NOMO-1 treated with dmso at 0.1 percent for 144 hours (cell line): ENCODE results near the gene RBM28.

ENCODE experiments used
- DNase-seq: peaks from one replicate; lab custom pipeline; 2025; ENCODE audit not compliant: unreplicated experiment; lab: John Stamatoyannopoulos, UW

The RBM28 gene

DNA sequence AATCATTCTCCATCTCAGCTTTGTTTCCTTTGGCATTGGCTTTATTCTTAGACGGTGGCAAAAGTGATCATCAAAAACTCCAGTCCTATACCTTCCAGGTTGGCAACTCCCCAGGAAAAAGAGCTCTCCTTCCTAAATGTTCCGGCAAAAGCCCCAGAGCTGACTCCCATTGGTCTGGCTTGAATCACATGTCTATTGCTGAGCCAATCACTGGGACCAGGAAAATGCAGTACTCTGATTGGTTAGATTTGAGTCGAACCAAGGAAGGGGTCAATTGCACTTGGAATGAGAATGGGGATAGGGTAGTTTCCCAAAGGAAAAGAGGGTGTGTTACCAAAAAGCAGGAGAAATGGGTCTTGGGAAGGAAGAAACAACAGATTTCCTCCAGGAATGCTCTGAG, 80.3 kb downstream of the RBM28 start:
- DNase-seq = no peak

DNA sequence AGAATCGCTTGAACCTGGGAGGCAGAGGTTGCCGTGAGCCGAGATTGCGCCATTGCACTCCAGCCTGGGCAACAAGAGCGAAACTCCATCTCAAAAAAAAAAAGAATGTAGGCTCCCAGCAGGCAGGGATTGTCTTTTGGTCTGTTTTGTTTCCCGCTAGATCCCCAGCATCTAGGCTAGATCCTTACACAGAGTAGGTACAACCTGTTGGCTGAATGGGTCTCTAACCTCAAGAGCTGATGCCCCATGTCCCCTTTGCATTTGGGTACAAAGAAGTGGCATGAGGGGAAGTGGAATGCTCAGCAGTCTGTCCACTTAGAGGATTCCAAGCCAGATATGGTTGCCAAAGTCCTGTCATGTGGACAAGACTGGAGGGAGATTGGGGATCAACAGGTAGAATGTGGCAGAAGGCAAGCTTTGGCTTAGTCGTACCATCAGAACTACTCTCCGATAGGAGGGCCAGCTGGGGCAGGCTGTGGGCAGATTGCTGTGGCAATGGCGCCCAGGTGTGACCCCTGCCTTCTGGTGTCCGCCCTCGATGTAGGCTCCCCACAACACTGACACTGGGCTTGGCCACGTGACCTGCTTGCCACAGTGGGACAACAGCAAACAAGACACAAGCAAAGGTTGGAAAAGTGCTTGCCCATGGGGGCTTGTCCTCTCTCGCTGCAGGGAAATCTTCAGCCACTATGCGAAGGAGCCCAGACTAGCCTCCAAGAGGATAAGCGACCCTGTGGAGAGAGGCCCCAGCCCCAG, 81.3 kb downstream of the RBM28 start:
- DNase-seq = no peak

- DNase-seq = no peak
These were observed 83.5 kb downstream of the RBM28 start for GRCh38 chr7:128260069-128260795.

- no peak for DNase-seq
These were observed 84.3 kb downstream of the RBM28 start for GRCh38 chr7:128259131-128260061.

GRCh38 chr7:128257458-128257857, 86.2 kb downstream of the RBM28 start:
- no peak for DNase-seq

DNA sequence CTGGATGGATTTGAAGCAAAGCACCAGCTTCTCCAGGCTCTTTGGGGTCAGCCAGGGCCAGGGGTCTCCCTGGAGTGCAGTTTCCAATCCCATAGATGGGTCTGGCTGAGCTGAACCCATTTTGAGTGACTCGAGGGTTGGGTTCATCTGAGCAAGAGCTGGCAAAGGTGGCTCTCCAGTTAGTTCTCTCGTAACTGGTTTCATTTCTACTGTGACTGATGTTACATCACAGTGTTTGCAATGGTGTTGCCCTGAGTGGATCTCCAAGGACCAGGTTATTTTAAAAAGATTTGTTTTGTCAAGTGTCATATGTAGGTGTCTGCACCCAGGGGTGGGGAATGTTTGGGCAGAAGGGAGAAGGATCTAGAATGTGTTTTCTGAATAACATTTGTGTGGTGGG, 88.4 kb downstream of the RBM28 start:
- no peak for DNase-seq

DNA sequence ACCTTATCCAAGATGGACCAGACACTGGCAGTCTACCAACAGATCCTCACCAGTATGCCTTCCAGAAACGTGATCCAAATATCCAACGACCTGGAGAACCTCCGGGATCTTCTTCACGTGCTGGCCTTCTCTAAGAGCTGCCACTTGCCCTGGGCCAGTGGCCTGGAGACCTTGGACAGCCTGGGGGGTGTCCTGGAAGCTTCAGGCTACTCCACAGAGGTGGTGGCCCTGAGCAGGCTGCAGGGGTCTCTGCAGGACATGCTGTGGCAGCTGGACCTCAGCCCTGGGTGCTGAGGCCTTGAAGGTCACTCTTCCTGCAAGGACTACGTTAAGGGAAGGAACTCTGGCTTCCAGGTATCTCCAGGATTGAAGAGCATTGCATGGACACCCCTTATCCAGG, 89.2 kb downstream of the RBM28 start:
- no peak for DNase-seq

DNA sequence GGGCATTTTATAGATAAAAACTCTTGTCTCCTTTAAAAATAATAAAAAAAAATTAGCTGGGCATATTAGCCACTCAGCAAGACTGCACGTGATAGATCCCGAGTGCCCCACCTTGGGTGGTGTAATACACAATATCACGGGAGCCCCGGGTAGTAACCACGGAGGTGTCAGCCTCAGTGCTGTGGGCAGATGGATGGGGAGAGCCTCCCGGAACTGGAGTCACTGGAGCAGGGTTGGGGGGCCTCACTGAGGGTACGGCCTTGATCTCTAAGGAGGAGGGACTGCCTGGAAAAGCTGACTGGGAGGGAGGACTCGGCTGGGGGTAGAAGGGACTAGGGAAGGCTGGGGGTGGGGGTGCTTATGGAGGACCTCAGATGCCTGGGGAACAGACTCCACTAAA, 90.0 kb downstream of the RBM28 start:
- no peak for DNase-seq

GRCh38 chr7:128251337-128251736, 92.4 kb downstream of the RBM28 start:
- DNase-seq = no peak
